GM13976 (cell line): ENCODE measurements around the gene CYB5D1.

Experiments
- DNase-seq: peaks from one replicate; pipeline ENCODE4 v3.0.0; 2012; ENCODE audit warnings: low spot score
- in situ Hi-C: fragments of 300-500 bp; cut with MboI; formaldehyde crosslinking; loops from one replicate; pipeline ENCODE4 v1.12.0; 2022; ENCODE audit warnings: low sequenced_read_pairs, mixed read lengths, inconsistent platforms; ENCODE audit not compliant: unreplicated experiment
- TF ChIP-seq, protein P1 (sequence below): IDR thresholded peaks from 2 replicates; pipeline ENCODE4 v1.5.1; 2012; ENCODE audit warnings: borderline replicate concordance, mild to moderate bottlenecking; ENCODE audit not compliant: insufficient read depth; ENCODE audit errors: extremely low read depth, missing control alignments, control extremely low read depth

Gene CYB5D1

DNA sequence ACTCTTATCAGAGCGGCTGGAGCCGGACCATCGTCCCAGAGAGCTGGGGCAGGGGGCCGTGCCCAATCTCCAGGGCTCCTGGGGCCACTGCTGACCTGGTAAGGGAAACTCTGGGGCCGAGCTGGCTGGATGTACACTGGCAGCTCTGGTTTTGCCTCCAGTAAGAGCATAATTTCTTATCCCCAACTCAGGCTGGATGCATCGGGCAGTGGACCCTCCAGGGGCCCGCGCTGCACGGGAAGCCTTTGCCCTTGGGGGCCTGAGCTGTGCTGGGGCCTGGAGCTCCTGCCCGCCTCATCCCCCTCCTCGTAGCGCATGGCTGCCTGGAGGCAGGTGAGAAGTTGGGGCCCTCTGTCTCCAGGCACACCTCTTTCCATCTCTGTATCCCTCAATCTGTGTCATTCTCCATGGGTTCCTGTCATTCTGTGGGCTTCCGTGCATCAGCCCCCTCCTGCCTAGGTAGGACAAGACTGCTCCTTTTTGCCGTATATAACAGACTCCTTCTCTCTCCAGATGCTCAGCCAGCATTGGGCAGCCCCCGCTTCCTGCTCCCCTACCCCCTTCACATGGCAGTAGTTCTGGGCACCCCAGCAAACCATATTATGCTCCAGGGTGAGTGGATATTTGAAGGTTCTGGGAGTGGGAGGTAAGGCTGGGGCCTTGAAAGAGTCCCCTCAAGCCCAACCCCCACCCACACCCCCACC lies 12.3 kb upstream of the CYB5D1 start:
- in situ Hi-C loops: no loop called here
- no peak for DNase-seq
- TF ChIP-seq, protein P1, sequence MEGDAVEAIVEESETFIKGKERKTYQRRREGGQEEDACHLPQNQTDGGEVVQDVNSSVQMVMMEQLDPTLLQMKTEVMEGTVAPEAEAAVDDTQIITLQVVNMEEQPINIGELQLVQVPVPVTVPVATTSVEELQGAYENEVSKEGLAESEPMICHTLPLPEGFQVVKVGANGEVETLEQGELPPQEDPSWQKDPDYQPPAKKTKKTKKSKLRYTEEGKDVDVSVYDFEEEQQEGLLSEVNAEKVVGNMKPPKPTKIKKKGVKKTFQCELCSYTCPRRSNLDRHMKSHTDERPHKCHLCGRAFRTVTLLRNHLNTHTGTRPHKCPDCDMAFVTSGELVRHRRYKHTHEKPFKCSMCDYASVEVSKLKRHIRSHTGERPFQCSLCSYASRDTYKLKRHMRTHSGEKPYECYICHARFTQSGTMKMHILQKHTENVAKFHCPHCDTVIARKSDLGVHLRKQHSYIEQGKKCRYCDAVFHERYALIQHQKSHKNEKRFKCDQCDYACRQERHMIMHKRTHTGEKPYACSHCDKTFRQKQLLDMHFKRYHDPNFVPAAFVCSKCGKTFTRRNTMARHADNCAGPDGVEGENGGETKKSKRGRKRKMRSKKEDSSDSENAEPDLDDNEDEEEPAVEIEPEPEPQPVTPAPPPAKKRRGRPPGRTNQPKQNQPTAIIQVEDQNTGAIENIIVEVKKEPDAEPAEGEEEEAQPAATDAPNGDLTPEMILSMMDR: no peak

DNA sequence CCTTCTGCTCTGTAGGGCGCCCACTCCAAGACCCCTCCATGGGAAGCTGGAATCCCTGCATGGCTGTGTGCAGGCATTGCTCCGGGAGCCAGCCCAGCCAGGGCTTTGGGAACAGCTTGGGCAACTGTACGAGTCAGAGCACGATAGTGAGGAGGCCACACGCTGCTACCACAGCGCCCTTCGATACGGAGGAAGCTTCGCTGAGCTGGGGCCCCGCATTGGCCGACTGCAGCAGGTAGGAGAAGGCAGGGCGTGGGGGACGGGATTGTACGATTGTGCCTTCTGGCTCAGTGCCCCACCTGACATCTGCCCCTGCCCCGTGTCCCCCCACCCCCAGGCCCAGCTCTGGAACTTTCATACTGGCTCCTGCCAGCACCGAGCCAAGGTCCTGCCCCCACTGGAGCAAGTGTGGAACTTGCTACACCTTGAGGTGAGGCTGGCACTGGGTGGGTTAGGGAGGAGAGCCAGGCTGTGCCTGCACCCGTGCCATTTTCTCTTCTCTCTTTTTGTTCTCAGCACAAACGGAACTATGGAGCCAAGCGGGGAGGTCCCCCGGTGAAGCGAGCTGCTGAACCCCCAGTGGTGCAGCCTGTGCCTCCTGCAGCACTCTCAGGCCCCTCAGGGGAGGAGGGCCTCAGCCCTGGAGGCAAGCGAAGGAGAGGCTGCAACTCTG lies 11.6 kb upstream of the CYB5D1 start:
- in situ Hi-C loops: no loop called here
- TF ChIP-seq, protein P1: no peak
- no peak for DNase-seq

DNA sequence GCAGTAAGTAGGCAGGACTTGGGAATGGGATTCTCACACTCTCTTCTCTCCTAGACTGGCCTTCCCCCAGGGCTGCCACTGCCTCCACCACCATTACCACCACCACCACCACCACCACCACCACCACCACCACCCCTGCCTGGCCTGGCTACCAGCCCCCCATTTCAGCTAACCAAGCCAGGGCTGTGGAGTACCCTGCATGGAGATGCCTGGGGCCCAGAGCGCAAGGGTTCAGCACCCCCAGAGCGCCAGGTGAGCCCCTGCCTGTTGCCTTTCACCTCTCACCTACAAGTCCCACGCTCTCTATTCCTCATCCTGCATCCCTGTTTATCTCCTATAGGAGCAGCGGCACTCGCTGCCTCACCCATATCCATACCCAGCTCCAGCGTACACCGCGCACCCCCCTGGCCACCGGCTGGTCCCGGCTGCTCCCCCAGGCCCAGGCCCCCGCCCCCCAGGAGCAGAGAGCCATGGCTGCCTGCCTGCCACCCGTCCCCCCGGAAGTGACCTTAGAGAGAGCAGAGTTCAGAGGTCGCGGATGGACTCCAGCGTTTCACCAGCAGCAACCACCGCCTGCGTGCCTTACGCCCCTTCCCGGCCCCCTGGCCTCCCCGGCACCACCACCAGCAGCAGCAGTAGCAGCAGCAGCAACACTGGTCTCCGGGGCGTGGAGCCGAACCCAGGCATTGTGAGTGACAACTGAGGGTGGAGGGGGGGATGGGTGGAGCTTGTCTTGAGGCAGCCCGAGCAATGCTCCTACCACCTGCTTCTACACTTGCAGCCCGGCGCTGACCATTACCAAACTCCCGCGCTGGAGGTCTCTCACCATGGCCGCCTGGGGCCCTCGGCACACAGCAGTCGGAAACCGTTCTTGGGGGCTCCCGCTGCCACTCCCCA lies 10.8 kb upstream of the CYB5D1 start:
- TF ChIP-seq, protein P1: no peak
- in situ Hi-C loops: no loop called here
- no peak for DNase-seq

DNA sequence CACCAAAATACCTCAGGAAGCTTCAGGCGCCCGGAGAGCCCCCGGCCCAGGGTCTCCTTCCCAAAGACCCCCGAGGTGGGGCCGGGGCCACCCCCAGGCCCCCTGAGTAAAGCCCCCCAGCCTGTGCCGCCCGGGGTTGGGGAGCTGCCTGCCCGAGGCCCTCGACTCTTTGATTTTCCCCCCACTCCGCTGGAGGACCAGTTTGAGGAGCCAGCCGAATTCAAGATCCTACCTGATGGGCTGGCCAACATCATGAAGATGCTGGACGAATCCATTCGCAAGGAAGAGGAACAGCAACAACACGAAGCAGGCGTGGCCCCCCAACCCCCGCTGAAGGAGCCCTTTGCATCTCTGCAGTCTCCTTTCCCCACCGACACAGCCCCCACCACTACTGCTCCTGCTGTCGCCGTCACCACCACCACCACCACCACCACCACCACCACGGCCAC lies 9.6 kb upstream of the CYB5D1 start:
- in situ Hi-C loops: no loop called here
- TF ChIP-seq, protein P1: no peak
- no peak for DNase-seq

DNA sequence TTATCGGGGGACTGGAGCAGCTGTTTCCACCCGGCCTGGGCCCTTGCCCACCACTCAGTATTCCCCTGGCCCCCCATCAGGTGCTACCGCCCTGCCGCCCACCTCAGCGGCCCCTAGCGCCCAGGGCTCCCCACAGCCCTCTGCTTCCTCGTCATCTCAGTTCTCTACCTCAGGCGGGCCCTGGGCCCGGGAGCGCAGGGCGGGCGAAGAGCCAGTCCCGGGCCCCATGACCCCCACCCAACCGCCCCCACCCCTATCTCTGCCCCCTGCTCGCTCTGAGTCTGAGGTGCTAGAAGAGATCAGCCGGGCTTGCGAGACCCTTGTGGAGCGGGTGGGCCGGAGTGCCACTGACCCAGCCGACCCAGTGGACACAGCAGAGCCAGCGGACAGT lies 9.1 kb upstream of the CYB5D1 start:
- in situ Hi-C loops: no loop called here

More for the DNA sequence above, 9.1 kb upstream of the CYB5D1 start:
- no peak for DNase-seq
- TF ChIP-seq, protein P1: no peak
